Activated CD4-positive, alpha-beta memory T cell treated with anti-CD3 and anti-CD28 coated beads, Interleukin-2, amount 10 ng/mL, durations not matched to agents 7 days and 5 days (primary cell): ENCODE measurements around the gene VAMP5. TPM values are rescaled to one million over a fixed set of nuclear protein-coding genes. Genes with fewer than 3 reads are reported as not detected.
"Not testable (repeated sequence)": the region's sequence is repeated elsewhere in the genome, so short reads cannot be mapped to it uniquely, and the experiment has no call there.

ENCODE experiments used
- CTCF ChIA-PET: fragments of 350-600 bp; sonication (Branson Sonifier 250); formaldehyde crosslinking; loops from one replicate; lab custom pipeline; 2021; ENCODE audit warnings: antibody characterized with exemption, inconsistent platforms; lab: Charles Lee
- POLR2A ChIA-PET: fragments of 350-600 bp; sonication (Branson Sonifier 250); formaldehyde crosslinking; loops from one replicate; lab custom pipeline; 2021; ENCODE audit warnings: antibody characterized with exemption; lab: Charles Lee
- DNase-seq: peaks from one replicate; pipeline ENCODE4 v3.0.0-alpha.2; 2020
- H3K27ac Mint-ChIP-seq: one replicate; pipeline ENCODE4 v1.8.0; 2021; ENCODE audit warnings: mild to moderate bottlenecking, mixed read lengths
- H3K27me3 Mint-ChIP-seq: one replicate; pipeline ENCODE4 v1.8.0; 2021; ENCODE audit warnings: mixed read lengths
- H3K36me3 Mint-ChIP-seq: one replicate; pipeline ENCODE4 v1.8.0; 2021; ENCODE audit warnings: low read depth, mixed read lengths
- H3K4me1 Mint-ChIP-seq: one replicate; pipeline ENCODE4 v1.8.0; 2021; ENCODE audit warnings: mixed read lengths
- H3K4me3 Mint-ChIP-seq: one replicate; pipeline ENCODE4 v1.8.0; 2021; ENCODE audit warnings: mild to moderate bottlenecking, mixed read lengths
- H3K9me3 Mint-ChIP-seq: one replicate; pipeline ENCODE4 v1.8.0; 2021; ENCODE audit warnings: mixed read lengths
- total RNA-seq, 2 experiments: library from RNA; stranded (reverse); gene quantifications; one replicate each; pipeline ENCODE4 v1.2.3, GENCODE V29; 2021

VAMP5 gene
- total RNA-seq, 2 experiments from 2014 or later, result 89.6 to 91.8 TPM

DNA sequence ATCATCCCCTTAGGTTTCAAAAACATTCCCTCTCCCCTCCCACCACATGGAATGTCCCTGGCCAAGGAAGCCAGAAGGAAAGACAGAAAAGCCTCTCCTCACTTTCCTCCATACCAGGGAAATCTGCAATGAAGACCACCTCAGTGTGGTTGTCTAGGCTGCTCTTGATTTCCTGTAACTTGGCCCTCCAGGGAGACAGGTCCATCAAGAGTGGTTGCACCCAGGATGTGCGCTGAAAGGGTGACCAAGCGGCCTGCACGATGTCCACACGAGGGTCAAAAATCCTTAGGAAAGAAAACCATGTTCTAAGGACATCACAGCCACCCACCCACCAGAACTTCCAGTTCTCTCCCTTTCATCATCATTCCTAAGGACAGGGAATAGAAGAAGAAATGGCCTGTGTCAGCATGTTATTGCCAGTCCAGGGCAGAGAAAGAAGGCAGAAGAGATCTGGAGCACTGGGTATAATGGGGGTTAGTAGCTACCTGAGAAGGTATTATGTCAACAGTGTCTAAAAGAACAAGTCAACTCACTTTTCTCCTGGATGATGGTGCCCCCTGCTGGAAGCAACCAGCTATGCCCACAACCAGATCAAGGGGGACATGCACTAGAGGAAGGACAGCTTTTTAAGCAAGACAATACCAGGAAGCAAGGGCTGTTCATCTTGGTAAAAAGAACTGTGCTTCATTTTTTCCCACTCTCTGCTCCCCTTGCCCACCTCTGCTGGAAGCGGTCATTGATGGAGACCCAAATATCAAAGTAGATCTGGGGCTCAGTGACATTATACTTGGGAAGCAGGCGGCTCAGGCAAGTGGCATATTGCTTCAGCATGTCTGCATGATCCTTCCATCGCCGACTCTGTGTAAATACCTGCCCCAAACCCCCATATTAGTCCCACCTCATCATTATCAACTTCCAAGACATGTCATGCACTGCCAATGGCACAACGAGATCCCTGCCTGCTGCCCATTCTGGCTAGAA, 32.2 kb upstream of the VAMP5 start:
- Mint-ChIP-seq H3K36me3 (peaks cover 48% of the 10 kb centered on the region), H3K27ac (peak overlapping the region; percentile 7), H3K4me1 (peaks cover 5% of the 10 kb centered on the region), H3K9me3 (no peaks in the 10 kb centered on the region), H3K27me3 (no peaks in the 10 kb centered on the region), H3K4me3 (no peak overlapping the region)
- ChIA-PET CTCF (interaction anchor here (0.6 to 5.2 kb wide), 42 partner anchors 9 to 607 kb away, joined by 3 to 182 read pairs (median 4); partner anchors contain the start of genes C2orf68, ELMOD3, GGCX and MAT2A), POLR2A (interaction anchor here (0.6 to 5.2 kb wide), 10 partner anchors 8 to 226 kb away, joined by 3 to 80 read pairs (median 3); partner anchors contain the start of genes ELMOD3, GGCX, MAT2A and RETSAT)
- DNase-seq, result peak; percentile 91

- no peak for DNase-seq
- CTCF ChIA-PET, result interaction anchor here (1.3 to 4.0 kb wide), 5 partner anchors 12 to 253 kb away, joined by 4 to 43 read pairs (median 13); no protein-coding TSS in a partner anchor
- H3K36me3 Mint-ChIP-seq, result peaks cover 44% of the 10 kb centered on the region
- no peaks in the 10 kb centered on the region for H3K27me3 Mint-ChIP-seq
- no peaks in the 10 kb centered on the region for H3K9me3 Mint-ChIP-seq
- no peak overlapping the region for H3K27ac Mint-ChIP-seq
- H3K4me1 Mint-ChIP-seq, result peaks cover 6% of the 10 kb centered on the region
- POLR2A ChIA-PET, result interaction anchor here (1.5 kb wide), 1 partner anchor 8 kb away, joined by 3 read pairs; the partner anchor contains the start of gene GGCX
- H3K4me3 Mint-ChIP-seq, result no peak overlapping the region
These were observed 31.0 kb upstream of the VAMP5 start for GRCh38 chr2:85553184-85553583.

- H3K36me3 Mint-ChIP-seq, result peaks cover 39% of the 10 kb centered on the region
- ChIA-PET CTCF (interaction anchor here (1.3 to 1.9 kb wide), 2 partner anchors 12 to 14 kb away, joined by 3 to 4 read pairs; no protein-coding TSS in a partner anchor), POLR2A (interaction anchor here (1.5 to 4.1 kb wide), 4 partner anchors 9 to 136 kb away, joined by 3 to 23 read pairs (median 8); partner anchors contain the start of gene MAT2A)
- H3K27ac Mint-ChIP-seq, result no peak overlapping the region
- H3K4me3 Mint-ChIP-seq, result no peak overlapping the region
- H3K27me3 Mint-ChIP-seq, result no peaks in the 10 kb centered on the region
- DNase-seq, result no peak
- no peaks in the 10 kb centered on the region for H3K9me3 Mint-ChIP-seq
- peaks cover 21% of the 10 kb centered on the region for H3K4me1 Mint-ChIP-seq
These were observed 29.1 kb upstream of the VAMP5 start for GRCh38 chr2:85554980-85555612.

DNA sequence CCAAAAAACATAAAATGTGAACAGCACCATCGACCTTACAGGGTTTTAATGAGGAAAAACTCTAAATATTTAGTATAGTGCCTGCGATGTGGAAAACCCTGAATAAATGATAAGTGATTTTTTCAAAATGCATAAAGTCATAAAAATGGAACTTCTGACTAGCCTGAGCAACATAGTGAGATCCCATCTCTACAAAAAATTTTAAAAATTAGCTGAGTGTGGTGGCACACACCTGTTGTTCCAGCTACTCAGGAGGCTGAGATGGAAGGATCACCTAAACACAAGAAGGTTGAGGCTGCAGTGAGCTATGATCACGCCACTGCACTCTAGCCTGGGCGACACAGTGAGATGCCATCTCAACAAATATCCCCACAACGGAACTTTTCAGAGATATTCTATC, 27.1 kb upstream of the VAMP5 start:
- Mint-ChIP-seq H3K4me1 (peaks cover 32% of the 10 kb centered on the region), H3K9me3 (no peaks in the 10 kb centered on the region), H3K27me3 (no peaks in the 10 kb centered on the region), H3K27ac (no peak overlapping the region), H3K36me3 (peaks cover 21% of the 10 kb centered on the region), H3K4me3 (no peak overlapping the region)
- CTCF ChIA-PET, result interaction anchor here (0.9 to 2.0 kb wide), 7 partner anchors 10 to 256 kb away, joined by 3 to 9 read pairs (median 3); partner anchors contain the start of gene MAT2A
- POLR2A ChIA-PET, result interaction anchor here (0.7 to 4.1 kb wide), 7 partner anchors 11 to 152 kb away, joined by 3 to 23 read pairs (median 3); partner anchors contain the start of genes MAT2A and VAMP8
- no peak for DNase-seq

GRCh38 chr2:85558160-85558559, 26.1 kb upstream of the VAMP5 start:
- H3K4me1 Mint-ChIP-seq, result peaks cover 33% of the 10 kb centered on the region
- H3K27ac Mint-ChIP-seq, result no peak overlapping the region
- ChIA-PET CTCF (interaction anchor here (0.6 kb wide), 1 partner anchor 166 kb away, joined by 3 read pairs; no protein-coding TSS in a partner anchor), POLR2A (interaction anchor here (1.2 to 4.1 kb wide), 2 partner anchors 12 to 18 kb away, joined by 5 to 23 read pairs; partner anchors contain the start of gene MAT2A)
- H3K4me3 Mint-ChIP-seq, result no peak overlapping the region
- H3K27me3 Mint-ChIP-seq, result no peaks in the 10 kb centered on the region
- H3K36me3 Mint-ChIP-seq, result peaks cover 14% of the 10 kb centered on the region
- DNase-seq, result no peak
- H3K9me3 Mint-ChIP-seq, result no peaks in the 10 kb centered on the region

- peak overlapping the region; percentile 87 for H3K4me3 Mint-ChIP-seq
- CTCF ChIA-PET, result interaction anchor here (0.6 to 2.2 kb wide), 7 partner anchors 9 to 260 kb away, joined by 3 to 27 read pairs (median 3); partner anchors contain the start of genes MAT2A, SH2D6 and VAMP8
- H3K27ac Mint-ChIP-seq, result peak overlapping the region; percentile 90
- POLR2A ChIA-PET, result interaction anchor here (0.7 to 2.9 kb wide), 16 partner anchors 12 to 233 kb away, joined by 3 to 25 read pairs (median 6); partner anchors contain the start of genes ELMOD3, MAT2A, RETSAT and RNF181
- not testable (repeated sequence) for H3K36me3 Mint-ChIP-seq, H3K9me3 Mint-ChIP-seq, H3K27me3 Mint-ChIP-seq, DNase-seq
- peaks cover 36% of the 10 kb centered on the region for H3K4me1 Mint-ChIP-seq
These were observed 23.9 kb upstream of the VAMP5 start for GRCh38 chr2:85560403-85560726.

- peak overlapping the region; percentile 87 for H3K4me3 Mint-ChIP-seq
- DNase-seq, result no peak
- POLR2A ChIA-PET, result interaction anchor here (0.8 to 2.9 kb wide), 16 partner anchors 8 to 234 kb away, joined by 3 to 25 read pairs (median 4); partner anchors contain the start of genes ELMOD3, MAT2A, RETSAT and RNF181
- no peaks in the 10 kb centered on the region for H3K9me3 Mint-ChIP-seq
- peaks cover 8% of the 10 kb centered on the region for H3K36me3 Mint-ChIP-seq
- CTCF ChIA-PET, result interaction anchor here (0.6 to 2.2 kb wide), 7 partner anchors 10 to 261 kb away, joined by 3 to 27 read pairs (median 3); partner anchors contain the start of genes MAT2A, SH2D6 and VAMP8
- H3K4me1 Mint-ChIP-seq, result peaks cover 36% of the 10 kb centered on the region
- peak overlapping the region; percentile 90 for H3K27ac Mint-ChIP-seq
- H3K27me3 Mint-ChIP-seq, result no peaks in the 10 kb centered on the region
These were observed 23.4 kb upstream of the VAMP5 start for GRCh38 chr2:85560812-85561279.

GRCh38 chr2:85561280-85562212, 22.7 kb upstream of the VAMP5 start, which contains the start of gene GGCX:
Gene GGCX, minus strand, starts transcription at chr2:85561493. Its CDS starts 65 bp downstream, at chr2:85561428.
- CTCF ChIA-PET, result interaction anchor here (0.6 to 2.2 kb wide), 6 partner anchors 10 to 234 kb away, joined by 3 to 27 read pairs (median 4); partner anchors contain the start of genes MAT2A and VAMP8
- Mint-ChIP-seq H3K4me3 (peak within 1 kb of the TSS; percentile 87), H3K36me3 (peaks cover 8% of the 10 kb centered on the region), H3K9me3 (no peaks in the 10 kb centered on the region), H3K4me1 (peaks cover 36% of the 10 kb centered on the region), H3K27me3 (no peaks in the 10 kb centered on the region), H3K27ac (peak within 1 kb of the TSS; percentile 90)
- POLR2A ChIA-PET, result interaction anchor here (0.6 to 2.9 kb wide), 13 partner anchors 9 to 207 kb away, joined by 3 to 25 read pairs (median 6); partner anchors contain the start of genes ELMOD3, MAT2A, RETSAT and SH2D6
- DNase-seq, result peak; percentile 96

- DNase-seq, result no peak
- CTCF ChIA-PET, result no interaction called here
- Mint-ChIP-seq H3K27me3 (no peaks in the 10 kb centered on the region), H3K4me3 (peak overlapping the region; percentile 5), H3K9me3 (no peaks in the 10 kb centered on the region), H3K27ac (no peak overlapping the region), H3K36me3 (no peaks in the 10 kb centered on the region), H3K4me1 (peaks cover 28% of the 10 kb centered on the region)
- POLR2A ChIA-PET, result no interaction called here
These were observed 20.1 kb upstream of the VAMP5 start for GRCh38 chr2:85564144-85564563.

- Mint-ChIP-seq H3K4me3 (no peak overlapping the region), H3K9me3 (no peaks in the 10 kb centered on the region), H3K27me3 (peaks cover 12% of the 10 kb centered on the region), H3K4me1 (peaks cover 11% of the 10 kb centered on the region), H3K27ac (no peak overlapping the region), H3K36me3 (no peaks in the 10 kb centered on the region)
- CTCF ChIA-PET, result interaction anchor here (0.7 to 1.6 kb wide), 2 partner anchors 10 to 175 kb away, joined by 3 to 4 read pairs; no protein-coding TSS in a partner anchor
- no peak for DNase-seq
- POLR2A ChIA-PET, result interaction anchor here (1.2 kb wide), 1 partner anchor 12 kb away, joined by 3 read pairs; the partner anchor contains the start of gene VAMP8
These were observed 18.0 kb upstream of the VAMP5 start for GRCh38 chr2:85566265-85566664.

DNA sequence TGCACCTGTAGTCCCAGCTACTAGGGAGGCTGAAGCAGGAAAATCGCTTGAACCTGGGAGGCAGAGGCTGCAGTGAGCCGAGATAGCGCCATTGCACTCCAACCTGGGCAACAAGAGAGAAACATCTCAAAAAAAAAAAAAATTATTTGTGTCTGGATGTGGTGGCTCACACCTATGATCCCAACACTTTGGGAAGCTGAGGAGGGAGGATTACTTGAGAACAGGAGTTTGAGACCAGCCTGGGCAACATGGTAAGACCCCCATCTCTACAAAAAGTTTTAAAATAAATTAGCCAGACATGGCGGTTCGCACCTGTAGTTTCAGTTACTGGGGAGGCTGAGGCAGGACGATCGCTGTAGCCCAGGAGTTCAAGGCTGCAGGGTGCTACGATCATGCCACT, 8.5 kb upstream of the VAMP5 start:
- Mint-ChIP-seq H3K27me3 (peaks cover 13% of the 10 kb centered on the region), H3K9me3 (no peaks in the 10 kb centered on the region), H3K4me3 (no peak overlapping the region), H3K36me3 (peaks cover 19% of the 10 kb centered on the region), H3K27ac (no peak overlapping the region), H3K4me1 (peaks cover 27% of the 10 kb centered on the region)
- ChIA-PET CTCF (interaction anchor here (1.1 kb wide), 1 partner anchor 12 kb away, joined by 3 read pairs; no protein-coding TSS in a partner anchor), POLR2A (interaction anchor here (2.1 kb wide), 1 partner anchor 30 kb away, joined by 5 read pairs; no protein-coding TSS in a partner anchor)
- DNase-seq, result no peak
